GM23248 (cell line): Measurements from ENCODE around the gene LIPF.

Source experiments
- EZH2 ChIP-seq: fragments of 200-600 bp; sonication (generic); IDR thresholded peaks from 2 replicates; pipeline ENCODE4 v1.6.1; 2018; ENCODE audit warnings: antibody characterized with exemption, mild to moderate bottlenecking; ENCODE audit not compliant: insufficient read depth, poor library complexity, severe bottlenecking
- EZH2phosphoT487 ChIP-seq: fragments of 200-600 bp; sonication (generic); IDR thresholded peaks from 2 replicates; pipeline ENCODE4 v1.6.1; 2018; ENCODE audit warnings: antibody characterized with exemption, moderate library complexity, mild to moderate bottlenecking, low read depth; ENCODE audit not compliant: insufficient read depth

DNA sequence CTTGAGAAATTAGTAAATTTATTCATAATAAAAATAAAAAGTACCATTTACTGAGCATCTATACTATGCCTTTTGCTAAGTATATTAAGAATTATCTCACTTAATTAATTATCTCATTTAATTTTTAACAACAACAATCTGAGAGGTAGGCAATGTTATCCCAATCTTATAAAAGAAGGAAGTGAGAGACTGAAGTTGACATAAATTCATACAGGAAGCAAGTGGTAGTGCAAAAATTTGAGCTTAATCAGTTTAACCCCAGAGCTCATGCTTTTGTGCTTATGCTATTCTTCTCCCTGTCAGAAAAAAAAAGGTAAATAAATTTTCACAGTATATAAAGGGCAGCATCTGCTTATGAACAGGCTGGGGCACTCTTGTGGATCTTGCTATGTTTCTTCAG lies 2.7 kb upstream of the LIPF start:
- no peak for TF ChIP-seq EZH2
- TF ChIP-seq EZH2phosphoT487, result no peak
